OCI-M1 (cell line): ENCODE data around the gene RPTN.

ENCODE experiments used
- DNase-seq: peaks from one replicate; lab custom pipeline; 2025; lab: John Stamatoyannopoulos, UW

The RPTN gene, protein sequence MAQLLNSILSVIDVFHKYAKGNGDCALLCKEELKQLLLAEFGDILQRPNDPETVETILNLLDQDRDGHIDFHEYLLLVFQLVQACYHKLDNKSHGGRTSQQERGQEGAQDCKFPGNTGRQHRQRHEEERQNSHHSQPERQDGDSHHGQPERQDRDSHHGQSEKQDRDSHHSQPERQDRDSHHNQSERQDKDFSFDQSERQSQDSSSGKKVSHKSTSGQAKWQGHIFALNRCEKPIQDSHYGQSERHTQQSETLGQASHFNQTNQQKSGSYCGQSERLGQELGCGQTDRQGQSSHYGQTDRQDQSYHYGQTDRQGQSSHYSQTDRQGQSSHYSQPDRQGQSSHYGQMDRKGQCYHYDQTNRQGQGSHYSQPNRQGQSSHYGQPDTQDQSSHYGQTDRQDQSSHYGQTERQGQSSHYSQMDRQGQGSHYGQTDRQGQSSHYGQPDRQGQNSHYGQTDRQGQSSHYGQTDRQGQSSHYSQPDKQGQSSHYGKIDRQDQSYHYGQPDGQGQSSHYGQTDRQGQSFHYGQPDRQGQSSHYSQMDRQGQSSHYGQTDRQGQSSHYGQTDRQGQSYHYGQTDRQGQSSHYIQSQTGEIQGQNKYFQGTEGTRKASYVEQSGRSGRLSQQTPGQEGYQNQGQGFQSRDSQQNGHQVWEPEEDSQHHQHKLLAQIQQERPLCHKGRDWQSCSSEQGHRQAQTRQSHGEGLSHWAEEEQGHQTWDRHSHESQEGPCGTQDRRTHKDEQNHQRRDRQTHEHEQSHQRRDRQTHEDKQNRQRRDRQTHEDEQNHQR

DNA sequence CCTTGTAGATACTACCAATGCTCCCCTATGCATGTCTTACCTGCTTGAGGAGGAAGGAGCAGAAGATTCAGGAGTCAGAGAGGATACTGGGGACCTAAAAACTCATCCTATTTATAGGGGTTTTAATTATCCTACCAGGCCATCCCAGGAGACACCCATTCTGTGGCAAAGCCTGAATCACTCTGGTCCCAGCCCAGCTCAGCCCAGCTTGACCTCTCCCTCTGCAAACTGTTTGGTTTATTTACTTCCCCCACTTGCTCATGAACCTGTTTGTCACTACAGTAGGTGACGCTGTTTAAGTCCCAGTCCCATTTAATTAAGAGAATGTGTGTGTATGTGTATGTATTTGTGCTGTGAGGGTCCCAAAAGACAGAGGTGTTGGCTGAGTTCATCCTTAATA, at the start of gene RPTN:
TSS of gene RPTN (minus strand) at position 85 of the 400 bp plus-strand sequence. CDS start 1,339 bp downstream, outside the sequence.
- no peak for DNase-seq

DNA sequence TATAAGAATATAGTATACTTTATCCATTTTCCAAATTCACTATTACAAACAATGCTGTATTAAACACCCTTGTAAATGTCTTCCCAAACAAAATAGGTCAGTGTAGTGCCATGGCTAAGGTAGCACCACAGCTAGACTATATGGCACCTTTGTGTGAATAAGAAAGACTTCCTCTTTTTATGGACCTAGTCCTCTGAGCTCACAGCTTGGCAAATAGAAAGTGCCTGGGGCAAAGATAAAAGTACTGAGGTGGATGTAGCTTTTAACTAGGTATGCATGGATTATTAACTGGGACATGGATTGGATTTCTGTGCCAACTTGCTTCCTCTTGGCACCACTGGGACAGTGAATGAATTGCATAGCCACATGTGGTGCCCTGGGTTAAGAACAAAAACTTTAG, 40.0 kb upstream of the RPTN start:
- peak; percentile 20 for DNase-seq

DNA sequence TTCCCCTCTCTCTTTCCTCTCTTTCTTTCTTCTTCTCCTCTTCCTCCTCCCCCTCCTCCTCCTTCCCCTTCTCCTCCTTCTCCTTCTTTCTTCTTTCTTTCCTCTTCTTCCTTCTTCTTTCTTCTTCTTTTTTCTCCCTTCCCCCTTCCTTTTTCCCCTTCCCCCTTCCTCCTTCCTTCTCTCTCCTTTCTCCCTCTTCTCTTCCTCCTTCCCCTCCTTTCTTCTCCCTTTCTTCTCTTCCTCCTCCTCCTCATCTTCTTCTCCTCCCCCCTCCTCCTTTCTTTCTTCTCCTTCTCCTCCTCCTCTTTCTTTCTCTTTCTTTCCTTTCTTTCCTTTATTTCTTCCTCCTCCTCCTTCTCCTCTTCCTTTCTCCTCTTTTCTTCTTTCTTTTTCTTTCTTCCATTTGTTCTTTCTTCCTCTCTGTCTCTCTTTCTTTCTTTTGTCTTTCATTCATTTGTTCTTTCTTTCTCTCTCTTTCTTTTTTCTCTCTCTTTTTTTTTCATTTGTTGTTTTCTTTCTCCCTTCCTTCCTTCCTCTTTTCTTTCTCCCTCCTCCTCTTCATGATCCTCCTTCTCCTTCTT, 38.4 kb upstream of the RPTN start:
- DNase-seq, result no peak

DNA sequence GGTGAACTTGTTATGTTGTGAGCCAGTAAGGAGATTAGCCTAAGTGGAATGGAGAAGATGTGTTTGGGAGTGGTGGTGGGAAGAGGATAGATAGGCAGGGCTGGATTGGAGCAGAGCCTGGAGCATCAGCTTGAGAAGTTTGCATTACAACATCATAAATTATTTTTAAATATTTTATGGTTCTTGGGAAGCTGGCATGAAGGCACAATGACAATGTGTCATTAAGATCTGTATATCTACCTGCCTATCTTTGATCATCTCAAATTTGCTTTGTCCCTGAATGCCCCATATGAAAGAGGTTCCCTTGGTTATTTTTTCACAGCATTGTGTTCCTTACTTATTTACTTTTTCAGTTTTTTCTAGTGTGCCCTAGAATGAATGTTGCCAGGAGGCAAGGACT, 32.7 kb upstream of the RPTN start:
- DNase-seq, result no peak

DNA sequence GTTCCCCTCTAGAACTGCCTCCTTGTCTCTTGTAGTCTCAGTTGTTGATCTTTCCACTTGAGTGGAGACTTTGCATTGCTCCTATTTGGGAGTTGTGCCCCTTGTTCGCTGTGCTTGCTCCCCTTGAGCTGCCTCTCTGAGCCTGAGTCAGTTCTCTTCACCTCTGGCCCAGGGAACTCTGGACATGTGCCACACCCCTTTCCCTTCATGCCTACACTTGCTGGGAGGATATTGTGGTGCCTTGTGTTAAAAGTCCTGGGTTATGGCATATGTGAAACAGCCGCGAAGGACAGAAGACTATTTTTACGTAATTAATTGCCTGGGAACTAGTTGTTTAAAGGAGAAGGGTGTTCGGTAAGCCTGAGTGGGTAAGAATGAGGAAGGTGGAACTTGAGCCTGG, 32.2 kb upstream of the RPTN start:
- DNase-seq, result no peak

DNA sequence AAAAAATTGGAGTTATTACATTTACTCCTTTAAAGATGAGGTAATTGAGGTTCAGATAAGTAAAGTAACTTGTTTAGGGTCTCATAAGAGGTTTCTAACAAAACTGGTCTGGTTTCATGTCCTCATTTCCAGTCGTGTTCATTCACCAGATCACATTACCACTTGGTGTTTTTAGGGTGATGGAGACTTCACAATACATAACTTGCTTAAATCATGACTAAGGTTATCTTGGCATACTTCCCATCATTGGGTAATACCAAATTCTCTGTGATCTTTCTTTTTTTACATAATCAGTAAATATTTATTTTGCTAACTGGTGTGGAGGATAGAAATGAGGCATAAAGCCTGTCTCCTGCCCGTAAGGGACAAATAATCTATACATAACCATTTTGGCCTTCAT, 31.6 kb upstream of the RPTN start:
- no peak for DNase-seq

DNA sequence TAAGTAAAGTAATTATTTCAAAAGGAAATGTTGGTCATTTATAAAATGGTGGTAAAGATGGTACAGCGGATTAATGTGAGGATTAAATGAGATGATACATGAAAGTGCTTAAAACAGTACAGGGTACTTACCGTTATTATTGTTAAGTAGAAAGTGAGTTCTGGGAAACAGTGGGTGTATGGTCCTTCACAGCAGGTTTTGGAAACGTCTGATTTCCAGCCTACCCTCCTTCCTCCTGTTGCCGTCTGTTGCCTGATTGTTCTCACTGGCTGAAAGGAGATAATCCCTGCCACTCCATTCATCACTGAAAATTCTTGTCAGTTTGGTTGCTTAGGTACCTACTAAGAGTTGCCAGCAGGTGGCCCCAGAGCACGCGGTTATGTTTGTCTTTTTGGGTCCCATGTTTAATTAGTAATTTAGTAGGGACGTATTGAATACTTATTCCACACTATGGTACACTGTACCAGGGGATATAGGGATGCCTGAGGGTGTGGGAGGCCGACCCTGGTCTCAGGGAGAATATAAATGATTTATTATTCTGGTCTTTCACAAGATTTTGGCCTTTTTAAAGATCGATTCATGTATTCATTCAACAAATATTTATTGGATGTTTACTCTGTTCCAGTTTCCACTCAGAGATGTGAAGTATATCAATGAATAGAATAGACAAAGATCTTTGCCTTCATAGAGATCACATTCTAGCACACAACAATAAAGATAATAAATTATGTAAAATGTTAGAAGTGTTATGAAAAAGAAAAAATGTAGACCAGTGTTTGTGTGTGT, 30.8 kb upstream of the RPTN start:
- peak; percentile 91 for DNase-seq

DNA sequence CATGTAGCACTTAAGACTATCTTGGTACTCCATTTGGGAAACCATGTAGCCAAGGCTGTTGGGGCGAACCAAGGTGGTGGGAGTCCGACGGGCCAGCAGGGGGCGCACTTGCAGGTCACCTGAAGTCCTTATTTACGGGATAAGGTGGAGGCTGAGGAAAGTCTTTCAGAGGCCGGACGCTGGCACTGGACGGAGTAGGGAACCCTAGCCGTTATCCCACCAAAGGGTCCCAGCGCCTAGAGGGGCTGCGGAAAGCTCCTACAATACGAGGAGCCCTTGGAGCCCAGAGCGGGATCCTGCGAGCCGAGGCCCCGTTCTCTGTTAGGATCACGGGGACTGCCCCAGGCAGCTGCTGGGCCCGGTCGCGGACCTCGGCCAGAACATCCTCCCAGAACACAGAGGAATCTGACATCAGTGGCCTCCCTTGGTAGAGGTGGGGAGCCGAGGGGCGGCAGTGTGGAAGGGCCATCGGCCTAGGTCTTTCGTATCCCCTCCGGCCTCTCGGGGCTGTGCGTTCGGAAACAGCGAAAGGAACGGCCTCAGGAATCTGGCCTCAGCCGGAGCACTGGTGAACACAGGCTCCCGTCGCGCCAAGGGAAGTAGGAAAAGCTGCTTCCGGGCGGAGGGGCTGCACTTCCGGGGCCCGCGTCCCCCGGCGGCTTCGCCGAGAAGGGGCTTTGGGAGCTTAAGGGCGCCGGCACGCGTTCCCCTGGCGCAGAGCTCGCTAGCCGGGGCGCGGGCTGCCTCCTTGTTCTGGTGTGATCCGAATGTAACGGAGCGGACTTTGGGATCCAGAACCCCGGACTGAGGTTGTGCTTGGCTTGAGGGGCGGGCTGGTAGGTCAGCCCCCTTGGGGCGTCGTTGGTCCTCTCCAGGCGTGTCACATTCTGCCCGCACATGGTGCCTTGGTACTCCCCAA, 29.9 kb upstream of the RPTN start:
- peak; percentile 89 for DNase-seq

DNA sequence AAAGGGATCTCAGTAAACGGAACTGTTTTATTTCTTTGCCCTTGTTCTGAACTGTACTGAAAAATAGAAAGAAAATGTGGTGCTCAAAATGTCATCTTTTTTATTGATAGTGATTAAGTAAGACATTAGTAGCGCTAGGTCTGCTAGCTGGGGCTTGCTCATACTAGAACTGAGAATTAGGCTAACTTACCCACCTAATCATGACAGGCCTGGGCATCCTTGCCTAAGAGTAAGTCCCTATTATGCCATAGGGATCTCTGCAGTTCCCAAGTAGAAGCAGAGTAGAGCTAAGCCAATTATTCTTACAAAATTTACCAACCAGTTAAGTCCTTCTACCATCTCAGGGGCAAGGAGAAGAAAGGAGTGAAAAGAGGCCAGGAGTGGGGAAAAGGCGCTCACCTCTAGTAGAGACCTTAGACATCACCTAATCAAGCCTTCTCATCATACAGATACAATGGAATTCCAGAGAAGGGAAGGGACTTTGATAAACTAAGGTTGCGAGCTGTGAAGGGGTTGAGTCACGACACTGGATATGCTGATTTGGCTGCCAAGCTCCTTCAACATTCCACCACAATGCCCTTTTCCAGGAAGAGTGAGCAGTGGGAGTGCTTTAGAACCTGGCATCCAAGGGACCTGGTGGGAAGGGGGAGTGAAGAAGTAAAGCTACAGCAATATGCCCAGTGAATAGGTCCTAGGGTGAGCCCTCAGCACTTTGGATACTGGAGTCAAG, 27.7 kb upstream of the RPTN start:
- no peak for DNase-seq

DNA sequence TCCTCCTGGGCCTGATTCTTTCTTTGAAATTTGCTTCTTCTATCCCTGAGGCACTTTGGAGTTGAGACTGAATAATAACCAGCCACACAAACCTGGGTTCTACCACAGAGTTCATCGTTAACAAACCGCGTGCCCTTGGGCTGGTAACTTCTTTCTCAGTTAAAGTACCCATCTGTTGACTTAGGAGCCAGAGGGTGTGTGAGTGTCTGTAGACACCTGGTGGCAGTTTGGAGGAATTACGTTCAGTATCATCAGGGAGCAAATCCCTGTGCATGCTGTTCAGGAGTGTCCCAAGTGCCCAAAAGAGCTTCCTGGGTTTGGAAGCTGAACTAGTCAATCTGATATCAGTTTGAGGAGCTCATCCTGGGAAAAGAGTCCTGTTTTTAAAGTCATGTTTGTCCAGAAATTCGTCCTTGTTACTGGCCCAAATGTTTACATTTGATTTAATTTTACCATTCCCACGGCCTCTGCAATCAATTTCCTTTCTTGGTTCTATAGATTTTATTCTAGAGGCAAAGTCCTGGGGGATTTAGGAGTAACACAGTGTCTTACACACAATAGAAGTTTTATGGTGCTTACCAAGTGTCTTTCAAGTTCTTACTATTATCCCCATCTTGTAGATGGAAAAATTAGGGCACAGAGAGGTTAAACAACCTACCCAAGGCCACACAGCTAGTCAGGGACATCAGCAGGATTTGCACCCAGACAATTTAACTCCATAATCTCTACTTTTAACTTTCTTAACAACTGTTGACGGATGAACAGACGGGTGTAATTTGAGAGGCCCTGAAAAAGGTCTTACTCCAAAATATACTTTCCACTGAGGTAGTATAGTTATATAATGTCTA, 26.7 kb upstream of the RPTN start:
- DNase-seq, result peak; percentile 75

DNA sequence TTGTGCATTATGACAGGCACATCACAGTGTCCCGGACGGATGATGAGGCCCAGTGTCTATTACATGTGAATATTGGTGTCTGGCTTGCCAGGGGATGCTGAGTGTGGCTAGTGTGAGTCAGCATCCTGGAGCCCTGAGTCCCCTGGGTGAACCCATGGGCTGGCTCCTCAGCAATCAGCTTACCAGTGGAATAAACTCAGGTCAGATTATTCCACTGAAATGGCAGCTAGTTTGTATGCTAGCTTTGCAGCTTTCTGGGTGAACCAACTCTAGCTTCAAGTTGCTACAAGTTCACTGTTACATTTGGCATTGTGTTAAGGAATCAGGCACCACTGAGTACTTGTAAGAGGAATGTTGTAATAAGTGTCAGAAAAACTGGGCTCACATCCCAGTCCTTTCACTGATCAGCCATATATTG, 23.9 kb upstream of the RPTN start:
- DNase-seq, result no peak

DNA sequence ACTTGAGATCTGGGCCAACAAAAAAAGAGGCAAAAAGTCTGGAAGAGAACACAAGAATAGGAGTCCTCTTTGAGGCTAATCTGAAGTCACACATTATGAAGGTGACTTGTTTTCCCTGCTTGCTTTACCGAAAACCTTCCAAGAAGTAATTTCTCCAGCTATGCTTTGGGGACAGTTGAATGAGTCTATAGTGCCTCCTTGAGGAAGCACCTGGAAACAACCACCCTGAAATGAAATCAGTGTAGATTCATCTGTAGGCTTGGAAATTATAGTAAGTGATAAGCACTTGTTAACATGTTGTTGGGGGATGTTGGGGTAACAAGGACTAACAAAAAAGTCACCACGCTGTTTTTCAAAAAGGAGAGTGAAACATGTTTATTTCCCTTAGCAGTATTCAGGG, 23.4 kb upstream of the RPTN start:
- peak; percentile 70 for DNase-seq

DNA sequence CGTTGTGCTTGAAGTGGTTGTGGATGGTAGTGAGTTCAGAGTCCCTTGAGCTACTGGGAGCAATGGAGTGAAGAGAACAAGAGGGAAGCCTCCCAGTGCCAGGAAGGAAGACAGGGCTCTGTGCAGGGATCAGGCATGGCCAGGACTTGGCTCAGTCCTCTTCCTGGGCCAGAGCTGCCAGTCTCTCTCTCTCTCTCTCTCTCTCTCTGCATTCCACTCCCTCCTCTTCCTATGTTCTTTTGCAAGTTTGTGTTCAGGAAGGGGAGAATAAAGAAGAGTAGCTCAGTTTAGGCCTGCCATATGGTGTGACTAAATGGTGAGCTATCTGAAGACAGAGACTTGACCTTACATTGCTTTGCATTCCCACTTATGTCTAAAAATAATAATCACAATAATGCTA, 20.5 kb upstream of the RPTN start:
- DNase-seq, result no peak

DNA sequence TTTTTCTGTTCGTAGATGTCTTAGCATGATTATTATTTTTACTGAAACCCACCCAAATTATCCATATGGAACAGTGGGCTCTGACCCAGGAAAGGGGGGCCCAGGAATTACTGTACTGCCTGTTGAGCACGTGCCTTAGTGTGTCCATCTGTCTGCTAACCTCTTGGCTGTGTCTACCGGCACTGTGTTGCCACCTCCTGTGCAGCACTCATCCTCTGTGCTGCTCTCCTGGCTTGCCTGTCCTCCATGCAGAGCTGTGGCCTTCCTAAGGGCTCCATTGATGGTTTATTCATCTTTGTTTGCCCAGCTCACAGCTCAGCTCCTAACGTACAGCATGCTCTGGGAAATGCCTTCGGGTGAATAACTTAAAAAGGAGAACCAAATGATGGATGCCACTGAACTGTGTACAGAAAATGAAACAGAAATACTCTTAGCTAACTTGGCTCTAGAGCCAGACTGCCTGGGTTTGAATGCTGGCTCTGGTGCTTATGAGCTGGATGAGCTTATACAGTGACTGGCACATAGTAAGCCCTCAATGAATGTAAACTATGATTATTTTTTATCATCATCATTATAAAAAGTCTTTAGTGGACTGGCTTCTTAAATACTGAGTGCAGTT, 11.4 kb upstream of the RPTN start:
- no peak for DNase-seq

DNA sequence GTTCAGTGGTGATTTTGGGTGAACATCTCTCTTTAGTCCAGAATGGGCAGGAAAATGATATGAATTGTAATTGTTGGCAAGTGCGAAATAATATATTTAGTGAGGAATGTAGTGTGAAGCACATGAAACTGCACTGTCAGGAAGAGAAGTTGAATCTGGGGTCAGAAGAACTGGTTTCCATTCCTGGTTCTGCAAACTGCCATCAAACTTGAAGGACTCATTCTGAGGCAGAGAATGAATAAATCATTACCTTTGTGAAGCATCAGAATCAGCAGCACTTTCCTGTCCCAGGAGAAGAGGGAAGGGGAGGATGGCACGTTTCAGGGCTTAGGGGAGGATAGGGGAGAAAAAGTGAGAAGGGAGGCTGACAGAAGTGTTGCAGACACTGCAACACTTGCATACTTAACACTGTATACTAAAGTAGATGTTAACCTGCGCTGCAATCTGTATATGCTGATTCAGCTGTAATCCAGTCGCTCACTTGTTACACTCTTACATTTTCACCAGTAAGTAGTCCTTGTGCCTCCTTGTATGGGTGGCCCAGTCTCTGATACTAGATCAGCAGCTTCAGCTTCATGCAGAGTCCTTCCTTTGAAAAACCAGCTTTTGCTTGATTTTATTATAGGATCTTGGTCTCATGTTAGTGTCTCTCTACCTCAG, 10.5 kb upstream of the RPTN start:
- no peak for DNase-seq

DNA sequence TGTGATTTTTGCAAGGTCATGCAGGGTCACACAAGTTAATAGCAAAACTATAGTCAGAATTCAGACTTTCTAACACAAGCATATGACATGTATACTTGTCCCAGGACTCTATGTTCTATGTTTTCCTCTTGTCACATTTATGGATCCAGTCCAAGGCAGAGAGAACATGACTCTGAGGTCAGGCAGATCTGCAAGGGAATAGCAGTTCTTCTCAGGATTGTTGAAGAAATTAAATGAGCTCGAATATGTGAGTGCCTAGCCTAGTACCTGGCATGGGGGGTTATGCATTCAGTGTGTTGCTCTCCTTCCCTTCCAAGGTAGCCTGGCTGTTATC, 9.5 kb upstream of the RPTN start:
- DNase-seq, result peak; percentile 38

DNA sequence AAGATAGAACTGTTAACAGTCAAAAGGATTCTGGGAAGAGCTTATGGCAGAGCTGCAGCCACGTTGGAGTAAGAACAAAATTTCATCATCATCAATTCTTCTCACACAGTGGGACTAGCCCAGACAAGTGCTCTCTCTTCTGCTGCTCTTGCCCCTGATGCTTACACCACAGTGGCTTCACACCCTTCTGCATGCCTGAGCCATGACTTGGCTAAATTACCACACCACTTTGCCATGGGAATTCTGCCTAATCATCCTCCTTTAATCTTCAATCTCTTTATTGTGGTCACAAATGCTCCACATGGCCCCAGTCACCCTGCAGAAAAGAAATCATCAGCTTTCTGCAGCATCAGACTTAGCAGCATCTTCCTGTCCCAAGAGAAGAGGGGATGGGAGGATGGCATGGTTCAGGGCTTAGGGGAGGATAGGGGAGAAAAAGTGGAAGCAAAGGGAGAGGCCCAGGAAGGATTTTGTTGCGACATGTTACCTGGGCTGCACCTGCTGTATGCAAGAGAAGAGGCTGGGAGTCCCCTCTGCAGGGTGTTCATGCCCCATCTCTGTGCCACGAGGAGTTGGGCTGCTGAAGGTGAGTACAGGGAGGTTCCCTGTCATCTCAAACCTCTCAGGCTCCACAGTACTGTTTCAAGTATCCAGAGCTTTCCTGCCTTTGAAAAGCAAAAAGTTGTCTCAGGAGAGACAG, 9.0 kb upstream of the RPTN start:
- peak; percentile 94 for DNase-seq

DNA sequence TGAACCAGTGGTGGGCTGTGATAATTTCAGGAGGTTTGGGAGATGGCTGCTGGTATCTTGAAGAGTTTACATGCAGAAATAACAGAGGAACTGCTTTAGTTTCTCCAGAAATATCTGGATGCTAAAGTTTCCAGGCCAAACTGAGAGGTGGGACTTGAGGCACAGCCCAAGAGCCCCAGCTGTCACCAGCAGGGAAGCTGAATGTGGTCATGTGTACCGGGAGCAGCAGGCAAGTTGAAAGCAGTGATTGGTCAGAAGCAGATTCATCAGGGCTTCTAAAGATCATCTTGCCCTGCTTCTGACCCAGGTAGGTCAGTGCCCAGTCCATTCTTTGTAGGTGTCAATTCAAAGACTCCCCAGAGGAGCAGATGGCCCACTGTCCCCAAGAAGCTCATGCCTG, 7.9 kb upstream of the RPTN start:
- DNase-seq, result no peak
